Measurements from ENCODE around the gene ABI3BP.

ABI3BP gene

DNA sequence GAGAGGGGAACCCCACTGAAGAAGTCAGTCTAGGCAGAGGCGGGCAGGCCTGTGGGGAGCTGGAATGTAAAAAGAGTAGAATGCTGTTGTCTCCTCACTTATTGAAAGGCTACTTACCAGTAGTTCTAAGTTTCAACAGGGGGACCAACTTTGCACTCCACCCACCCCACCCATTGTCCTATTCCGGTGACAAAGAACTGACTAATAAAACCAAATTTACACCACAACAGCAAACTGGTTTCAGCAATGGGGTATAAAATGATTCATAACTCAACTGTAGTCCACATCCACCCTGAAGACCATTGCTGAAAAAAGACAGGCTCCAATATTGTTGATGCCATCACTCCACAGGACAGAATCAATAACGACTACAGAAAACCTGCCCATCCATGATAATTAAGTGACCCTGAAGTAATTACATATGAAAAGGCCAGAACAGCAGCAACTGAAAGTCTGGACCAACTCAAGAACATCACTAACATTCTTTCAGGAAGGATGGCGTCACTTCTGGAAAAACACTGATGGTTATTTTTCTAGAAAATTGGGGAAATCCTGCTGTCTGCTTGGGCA lies 80.2 kb downstream of the ABI3BP start:
- no peak for DNase-seq (ENCODE audit: low read depth)
- H3K4me3 ChIP-seq (ENCODE audit: low read depth, low read length), result no peak overlapping the region
- in situ Hi-C loops (cut with HindIII; ENCODE audit: low sequenced_read_pairs), result no loop called here
- TF ChIP-seq, protein P1, sequence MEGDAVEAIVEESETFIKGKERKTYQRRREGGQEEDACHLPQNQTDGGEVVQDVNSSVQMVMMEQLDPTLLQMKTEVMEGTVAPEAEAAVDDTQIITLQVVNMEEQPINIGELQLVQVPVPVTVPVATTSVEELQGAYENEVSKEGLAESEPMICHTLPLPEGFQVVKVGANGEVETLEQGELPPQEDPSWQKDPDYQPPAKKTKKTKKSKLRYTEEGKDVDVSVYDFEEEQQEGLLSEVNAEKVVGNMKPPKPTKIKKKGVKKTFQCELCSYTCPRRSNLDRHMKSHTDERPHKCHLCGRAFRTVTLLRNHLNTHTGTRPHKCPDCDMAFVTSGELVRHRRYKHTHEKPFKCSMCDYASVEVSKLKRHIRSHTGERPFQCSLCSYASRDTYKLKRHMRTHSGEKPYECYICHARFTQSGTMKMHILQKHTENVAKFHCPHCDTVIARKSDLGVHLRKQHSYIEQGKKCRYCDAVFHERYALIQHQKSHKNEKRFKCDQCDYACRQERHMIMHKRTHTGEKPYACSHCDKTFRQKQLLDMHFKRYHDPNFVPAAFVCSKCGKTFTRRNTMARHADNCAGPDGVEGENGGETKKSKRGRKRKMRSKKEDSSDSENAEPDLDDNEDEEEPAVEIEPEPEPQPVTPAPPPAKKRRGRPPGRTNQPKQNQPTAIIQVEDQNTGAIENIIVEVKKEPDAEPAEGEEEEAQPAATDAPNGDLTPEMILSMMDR (IDR thresholded peaks at IDR 0.05; ENCODE audit: low read depth, low read length, missing control alignments), result no peak

DNA sequence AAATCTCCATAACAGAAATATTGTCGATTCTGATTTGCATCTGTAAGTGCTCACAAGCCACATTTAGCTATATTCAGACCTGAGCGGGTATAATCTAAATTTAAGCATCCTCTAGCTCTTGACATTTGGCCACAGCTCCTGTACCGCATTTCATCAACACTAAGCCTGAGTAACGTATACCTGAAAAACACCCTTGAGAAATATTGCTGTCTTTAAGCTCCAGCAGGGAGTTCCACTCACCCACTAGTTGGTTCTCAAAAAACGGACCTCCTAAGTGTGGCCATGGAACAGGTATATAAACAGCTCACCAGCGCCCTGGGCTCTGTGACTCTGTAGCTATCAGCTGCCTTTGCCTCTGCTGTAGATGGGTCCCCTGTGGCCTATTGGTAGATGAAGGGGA lies 80.7 kb downstream of the ABI3BP start:
- in situ Hi-C loops (cut with HindIII; ENCODE audit: low sequenced_read_pairs), result no loop called here
- H3K4me3 ChIP-seq (ENCODE audit: low read depth, low read length), result no peak overlapping the region
- DNase-seq (ENCODE audit: low read depth), result no peak
- TF ChIP-seq, protein P1 (IDR thresholded peaks at IDR 0.05; ENCODE audit: low read depth, low read length, missing control alignments), result no peak

DNA sequence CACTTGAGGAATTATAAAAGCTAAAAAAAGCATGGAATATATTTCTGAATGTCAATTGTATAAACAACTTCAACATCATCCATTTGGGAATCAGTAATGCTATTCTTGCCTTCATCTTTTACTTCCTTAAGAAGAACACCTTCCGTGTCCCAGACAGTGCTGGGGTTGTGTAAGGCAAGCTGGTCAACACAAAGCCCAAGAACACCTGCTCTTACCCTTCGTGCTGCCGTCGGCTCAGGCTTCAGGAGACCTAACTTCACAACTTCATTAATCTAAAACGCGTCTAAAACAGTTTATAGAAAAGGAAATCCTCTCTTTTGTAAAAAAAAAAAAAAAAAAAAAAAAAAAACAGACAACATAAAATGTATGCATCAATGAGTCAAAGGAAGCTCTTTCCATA lies 81.3 kb downstream of the ABI3BP start:
- in situ Hi-C loops (cut with HindIII; ENCODE audit: low sequenced_read_pairs), result no loop called here
- TF ChIP-seq, protein P1 (IDR thresholded peaks at IDR 0.05; ENCODE audit: low read depth, low read length, missing control alignments), result no peak
- H3K4me3 ChIP-seq (ENCODE audit: low read depth, low read length), result no peak overlapping the region
- DNase-seq (ENCODE audit: low read depth), result no peak

DNA sequence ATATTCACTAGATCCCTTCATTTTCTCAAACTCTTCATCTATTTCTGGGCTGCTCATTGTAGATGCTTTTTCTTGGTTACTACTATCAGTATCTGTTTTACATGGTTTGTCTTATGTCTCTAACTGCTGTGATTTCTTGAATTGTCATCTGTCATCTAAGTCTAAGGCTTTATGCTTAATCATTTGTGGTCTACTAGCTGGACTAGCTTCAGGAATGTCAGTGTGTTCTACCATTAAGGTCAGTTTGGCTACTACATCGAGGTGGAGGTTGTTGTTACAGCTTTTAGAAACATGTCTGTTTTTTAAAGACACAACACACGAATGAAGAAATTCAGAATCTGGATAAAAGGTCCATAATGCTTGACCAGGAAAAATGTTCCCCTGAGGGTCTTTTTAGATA lies 82.2 kb downstream of the ABI3BP start:
- in situ Hi-C loops (cut with HindIII; ENCODE audit: low sequenced_read_pairs), result no loop called here
- no peak overlapping the region for H3K4me3 ChIP-seq (ENCODE audit: low read depth, low read length)
- no peak for DNase-seq (ENCODE audit: low read depth)
- TF ChIP-seq, protein P1 (IDR thresholded peaks at IDR 0.05; ENCODE audit: low read depth, low read length, missing control alignments), result no peak

DNA sequence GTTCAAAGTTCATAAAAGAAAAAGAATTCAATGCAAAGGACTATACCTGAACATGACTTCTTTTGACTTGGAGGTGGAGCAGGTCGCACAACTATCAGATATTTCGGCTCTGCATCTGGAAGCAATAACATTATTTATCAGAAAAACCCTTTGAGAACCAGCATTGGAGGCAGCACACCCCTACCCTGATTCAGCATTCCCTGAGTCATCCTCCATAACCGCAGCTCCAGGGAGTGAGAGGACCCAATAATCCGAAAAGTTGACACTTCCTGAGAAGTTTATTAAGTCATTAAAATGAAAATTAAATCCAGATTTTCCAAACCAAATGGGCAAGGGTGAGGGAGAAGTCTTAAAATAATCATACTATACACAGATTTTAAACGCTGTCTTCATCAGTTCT lies 90.6 kb downstream of the ABI3BP start:
- no peak for DNase-seq (ENCODE audit: low read depth)
- H3K4me3 ChIP-seq (ENCODE audit: low read depth, low read length), result no peak overlapping the region
- TF ChIP-seq, protein P1 (IDR thresholded peaks at IDR 0.05; ENCODE audit: low read depth, low read length, missing control alignments), result no peak
- in situ Hi-C loops (cut with HindIII; ENCODE audit: low sequenced_read_pairs), result no loop called here

DNA sequence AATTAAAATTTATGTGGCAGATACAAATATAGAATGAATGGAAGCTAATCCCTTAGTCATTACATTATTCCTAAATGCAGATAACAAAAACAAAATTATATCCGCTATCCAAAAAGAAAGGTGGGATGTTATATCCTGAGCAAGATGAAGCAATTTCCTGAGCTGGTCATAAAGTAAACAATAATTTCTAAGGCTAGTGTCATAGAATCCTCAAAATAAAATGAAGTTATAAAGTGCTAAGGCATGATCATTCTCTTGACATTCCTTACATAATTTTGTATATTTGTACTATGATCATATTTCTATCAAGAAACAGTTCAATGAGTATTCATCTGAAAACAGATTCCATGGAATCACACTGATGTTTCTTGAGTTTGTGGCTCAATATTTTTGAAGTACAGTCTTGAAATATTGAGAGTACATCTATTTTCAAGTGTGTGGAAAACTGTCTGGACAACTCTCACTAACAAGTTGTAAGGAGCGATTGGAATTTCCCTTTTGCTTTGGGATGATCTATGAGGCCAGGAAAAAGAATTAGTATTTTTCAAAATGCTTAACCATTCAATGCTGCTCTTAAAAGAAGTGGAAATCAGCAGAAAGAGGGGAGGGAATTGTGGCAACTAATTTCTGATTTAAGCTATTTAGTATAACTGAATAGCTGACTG lies 92.4 kb downstream of the ABI3BP start:
- TF ChIP-seq, protein P1 (IDR thresholded peaks at IDR 0.05; ENCODE audit: low read depth, low read length, missing control alignments), result no peak
- no peak overlapping the region for H3K4me3 ChIP-seq (ENCODE audit: low read depth, low read length)
- in situ Hi-C loops (cut with HindIII; ENCODE audit: low sequenced_read_pairs), result no loop called here
- no peak for DNase-seq (ENCODE audit: low read depth)

All from astrocyte of the cerebellum (primary cell).